Fibroblast of lung (primary cell): ENCODE results near the gene ERGIC1. TPM values are rescaled to one million over a fixed set of nuclear protein-coding genes. Genes with fewer than 3 reads are reported as not detected.

ENCODE experiments used
- DNase-seq, 2 donors: peaks; one replicate each; pipeline versions ENCODE4 v3.0.0 to v3.0.0-alpha.2; 2010; ENCODE audit warnings: low read depth in 2 of 2
- H2AFZ ChIP-seq: 2 replicates; pipeline ENCODE4 v1.5.1; 2012; ENCODE audit warnings: low read length, control low read depth, inconsistent platforms
- H3K27ac ChIP-seq: 2 replicates; pipeline ENCODE4 v1.5.1; 2011; ENCODE audit warnings: low read length, control low read depth; ENCODE audit not compliant: insufficient read depth
- H3K27me3 ChIP-seq: 2 replicates; pipeline ENCODE4 v1.5.1; 2011; ENCODE audit warnings: mild to moderate bottlenecking, low read length; ENCODE audit not compliant: control insufficient read depth, insufficient read depth
- H3K36me3 ChIP-seq: 2 replicates; pipeline ENCODE4 v1.5.1; 2011; ENCODE audit warnings: low read length; ENCODE audit not compliant: control insufficient read depth, insufficient read depth
- H3K4me1 ChIP-seq: 2 replicates; pipeline ENCODE4 v1.5.1; 2011; ENCODE audit warnings: low read length; ENCODE audit not compliant: control insufficient read depth, insufficient read depth; ENCODE audit errors: extremely low read depth
- H3K4me2 ChIP-seq: 2 replicates; pipeline ENCODE4 v1.5.1; 2011; ENCODE audit warnings: low read length, control low read depth; ENCODE audit not compliant: insufficient read depth; ENCODE audit errors: extremely low read depth
- H3K4me3 ChIP-seq, 4 experiments: fragments of 200-600 bp in 1 of 4; sonication (generic) in 1 of 4; replicated peaks in 1 of 4; 2 replicates each; pipeline ENCODE4 v1.5.1; 2011 to 2016; ENCODE audit warnings: low read length in 4 of 4, low read depth in 3 of 4, mild to moderate bottlenecking in 3 of 4, control low read depth in 2 of 4, inconsistent platforms in 1 of 4, mixed read lengths in 1 of 4; ENCODE audit not compliant: insufficient read depth in 1 of 4; ENCODE audit errors: control extremely low read depth in 1 of 4
- H3K79me2 ChIP-seq: 2 replicates; pipeline ENCODE4 v1.5.1; 2012; ENCODE audit warnings: mild to moderate bottlenecking, low read length, inconsistent platforms; ENCODE audit not compliant: control insufficient read depth, insufficient read depth
- H3K9ac ChIP-seq: 2 replicates; pipeline ENCODE4 v1.5.1; 2011; ENCODE audit warnings: mild to moderate bottlenecking, low read length, control low read depth; ENCODE audit not compliant: insufficient read depth
- H3K9me3 ChIP-seq: 2 replicates; pipeline ENCODE4 v1.5.1; 2012; ENCODE audit warnings: low read depth, low read length; ENCODE audit not compliant: control insufficient read depth, insufficient read depth
- H4K20me1 ChIP-seq: 2 replicates; pipeline ENCODE4 v1.5.1; 2011; ENCODE audit warnings: low read length; ENCODE audit not compliant: control insufficient read depth, insufficient read depth; ENCODE audit errors: extremely low read depth
- CTCF ChIP-seq, 2 donors: IDR thresholded peaks in 1 of 2; conservative IDR thresholded peaks in 1 of 2; 1 replicate in 1 of 2; 2 replicates in 1 of 2; pipeline ENCODE4 v1.5.1; 2011 to 2012; ENCODE audit warnings: low read length in 2 of 2, control low read depth in 1 of 2, inconsistent platforms in 1 of 2, low read depth in 1 of 2, mild to moderate bottlenecking in 1 of 2
- EZH2 ChIP-seq: IDR thresholded peaks from 2 replicates; pipeline ENCODE4 v1.5.1; 2012; ENCODE audit warnings: low read length, control low read depth, mild to moderate bottlenecking; ENCODE audit errors: missing control alignments
- polyA plus RNA-seq, 2 donors: library from polyadenylated mRNA; depleted of rRNA in 1 of 2; stranded (reverse) in 1 of 2; unstranded in 1 of 2; fragments of >200 nt; gene quantifications; 2 replicates each; pipeline ENCODE4 v1.2.1, GENCODE V29; 2011 to 2012; ENCODE audit warnings: missing spikeins in 1 of 2
- total RNA-seq: library from RNA; depleted of rRNA; stranded (reverse); fragments of >200 nt; gene quantifications from 2 replicates; pipeline ENCODE4 v1.2.1, GENCODE V29; 2014

Gene ERGIC1
- total and polyA plus RNA-seq, 2 donors (not counting 1 experiment from before 2014, with no cell fraction given), result 113 to 171 TPM

GRCh38 chr5:172940268-172941066, 106.4 kb downstream of the ERGIC1 start:
- no peak overlapping the region for H3K27ac ChIP-seq

GRCh38 chr5:172941067-172941516, 107.0 kb downstream of the ERGIC1 start:
- no peak overlapping the region for H2AFZ ChIP-seq
- no peaks in the 10 kb centered on the region for H3K27me3 ChIP-seq
- no peak for DNase-seq
- H3K4me3 ChIP-seq, result no peak overlapping the region
- TF ChIP-seq EZH2 (no peak), CTCF (conservative IDR thresholded peaks at IDR 0.05 in 1 of 2, IDR thresholded peaks at IDR 0.05 in 1 of 2; ENCODE audit: low read depth in 1 of 2, low read length in 2 of 2) (no peak)
- peaks cover 2% of the 10 kb centered on the region for H3K4me1 ChIP-seq
- no peak overlapping the region for H3K9ac ChIP-seq
- H3K9me3 ChIP-seq, result no peaks in the 10 kb centered on the region
- H3K36me3 ChIP-seq, result peaks cover 10% of the 10 kb centered on the region
- no peak overlapping the region for H3K4me2 ChIP-seq
- H3K79me2 ChIP-seq, result no peaks in the 10 kb centered on the region
- H4K20me1 ChIP-seq, result no peaks in the 10 kb centered on the region
- no peak overlapping the region for H3K27ac ChIP-seq

More at GRCh38 chr5:172940268-172941066, 106.4 kb downstream of the ERGIC1 start:
- Histone ChIP-seq H3K4me2 (no peak overlapping the region), H2AFZ (no peak overlapping the region), H4K20me1 (no peaks in the 10 kb centered on the region), H3K9me3 (no peaks in the 10 kb centered on the region), H3K36me3 (peaks cover 10% of the 10 kb centered on the region), H3K79me2 (no peaks in the 10 kb centered on the region), H3K4me3 (no peak overlapping the region), H3K4me1 (peaks cover 2% of the 10 kb centered on the region), H3K27me3 (no peaks in the 10 kb centered on the region), H3K9ac (no peak overlapping the region)
- TF ChIP-seq CTCF (conservative IDR thresholded peaks at IDR 0.05 in 1 of 2, IDR thresholded peaks at IDR 0.05 in 1 of 2; ENCODE audit: low read depth in 1 of 2, low read length in 2 of 2) (no peak), EZH2 (no peak)
- no peak for DNase-seq

- H3K9me3 ChIP-seq, result no peaks in the 10 kb centered on the region
- no peak for TF ChIP-seq CTCF (conservative IDR thresholded peaks at IDR 0.05 in 1 of 2, IDR thresholded peaks at IDR 0.05 in 1 of 2; ENCODE audit: low read depth in 1 of 2, low read length in 2 of 2)
- TF ChIP-seq EZH2, result no peak
- DNase-seq, result no peak
- H3K79me2 ChIP-seq, result no peaks in the 10 kb centered on the region
- H4K20me1 ChIP-seq, result no peaks in the 10 kb centered on the region
- H2AFZ ChIP-seq, result no peak overlapping the region
- H3K9ac ChIP-seq, result no peak overlapping the region
- no peak overlapping the region for H3K4me2 ChIP-seq
- no peak overlapping the region for H3K4me3 ChIP-seq
- no peaks in the 10 kb centered on the region for H3K27me3 ChIP-seq
- peaks cover 4% of the 10 kb centered on the region for H3K4me1 ChIP-seq
- peak overlapping the region; percentile 62 for H3K27ac ChIP-seq
- peaks cover 10% of the 10 kb centered on the region for H3K36me3 ChIP-seq
Measured at GRCh38 chr5:172942556-172942955, 108.5 kb downstream of the ERGIC1 start.
